Skin epidermis (tissue), 12 donors: ENCODE measurements around the gene FBXW8.

Source experiments
- H3K27ac ChIP-seq, 21 experiments: fragments of 200-600 bp; sonication (generic) in 11 of 21; one replicate each; pipeline ENCODE4 v1.5.0; 2020; ENCODE audit warnings: mild to moderate bottlenecking in 3 of 21, inconsistent platforms in 2 of 21, moderate library complexity in 2 of 21
- H3K4me3 ChIP-seq, 7 experiments: fragments of 200-600 bp; sonication (generic) in 2 of 7; one replicate each; pipeline ENCODE4 v1.5.0; 2020; ENCODE audit warnings: inconsistent platforms in 2 of 7, mild to moderate bottlenecking in 2 of 7, moderate library complexity in 1 of 7

FBXW8 gene

GRCh38 chr12:117030187-117030900 lies 119.6 kb downstream of the FBXW8 start:
- Histone ChIP-seq H3K4me3 (no peak overlapping the region), H3K27ac (no peak overlapping the region)

- Histone ChIP-seq H3K27ac (no peak overlapping the region), H3K4me3 (no peak overlapping the region)
These were observed 121.3 kb downstream of the FBXW8 start for GRCh38 chr12:117031843-117032592.

DNA sequence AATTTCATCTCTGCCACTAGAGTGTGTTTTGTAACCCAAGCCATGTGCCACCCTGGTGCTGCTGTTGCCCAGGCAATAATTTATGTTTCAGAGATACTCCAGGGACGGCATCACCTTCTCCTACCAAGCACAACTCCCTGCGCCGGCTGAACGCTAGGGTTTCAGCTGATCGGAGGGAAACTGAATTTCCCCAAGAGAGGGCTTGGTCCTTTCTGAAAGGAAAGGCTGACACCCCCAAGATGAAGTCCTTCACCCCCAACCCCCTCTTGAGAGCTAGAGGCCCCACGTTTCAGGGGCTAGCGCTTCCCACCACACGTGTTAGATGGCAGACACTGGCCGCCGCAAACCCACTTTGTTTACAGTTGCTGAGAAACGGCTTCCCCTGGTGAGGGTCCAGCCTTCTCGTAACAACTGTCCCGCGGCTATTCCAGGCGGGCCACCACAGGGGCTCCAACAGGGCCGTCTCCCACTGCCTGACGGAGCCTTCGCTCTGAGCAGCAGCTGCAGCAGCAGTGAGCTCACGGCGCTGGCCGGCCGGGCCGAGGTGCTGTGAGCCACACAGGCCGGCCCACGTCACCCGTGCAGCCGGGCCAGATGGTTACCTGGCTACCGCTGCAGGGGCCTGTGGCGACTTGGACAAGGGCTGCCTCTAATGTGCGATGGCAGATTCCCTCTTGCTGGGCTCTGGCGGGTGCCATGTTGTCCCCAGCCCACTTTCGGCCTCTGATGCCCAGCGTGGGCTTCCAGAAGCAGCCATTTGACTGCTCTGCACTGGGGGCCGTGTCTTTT lies 122.0 kb downstream of the FBXW8 start:
- H3K4me3 ChIP-seq = no peak overlapping the region
- no peak overlapping the region for H3K27ac ChIP-seq

- Histone ChIP-seq H3K4me3 (no peak overlapping the region), H3K27ac (no peak overlapping the region)
These were observed 122.9 kb downstream of the FBXW8 start for GRCh38 chr12:117033382-117034221.

GRCh38 chr12:117034249-117034648 lies 123.5 kb downstream of the FBXW8 start:
- Histone ChIP-seq H3K27ac (no peak overlapping the region), H3K4me3 (no peak overlapping the region)

DNA sequence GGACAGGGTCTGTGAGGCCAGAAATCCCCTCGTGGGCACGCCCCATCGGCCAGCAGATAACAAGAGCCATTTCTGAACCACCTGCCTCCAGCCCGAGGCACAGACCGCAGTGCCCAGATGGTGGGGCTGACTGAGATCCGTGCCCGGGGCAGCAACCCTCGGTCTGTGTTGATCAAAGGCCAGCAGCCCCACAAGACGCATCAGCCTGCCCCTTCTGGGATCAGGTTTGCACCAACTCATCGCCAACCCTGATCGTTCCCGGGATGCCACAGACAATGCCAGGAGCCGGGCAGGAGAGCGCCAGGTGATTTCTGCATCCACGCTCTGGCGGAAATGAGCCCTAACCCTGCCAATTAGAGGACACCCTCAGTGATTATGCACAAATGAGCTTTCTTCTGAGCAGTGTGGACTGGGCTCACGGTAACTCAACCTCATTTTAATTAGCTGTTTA lies 124.0 kb downstream of the FBXW8 start:
- no peak overlapping the region for H3K27ac ChIP-seq

DNA sequence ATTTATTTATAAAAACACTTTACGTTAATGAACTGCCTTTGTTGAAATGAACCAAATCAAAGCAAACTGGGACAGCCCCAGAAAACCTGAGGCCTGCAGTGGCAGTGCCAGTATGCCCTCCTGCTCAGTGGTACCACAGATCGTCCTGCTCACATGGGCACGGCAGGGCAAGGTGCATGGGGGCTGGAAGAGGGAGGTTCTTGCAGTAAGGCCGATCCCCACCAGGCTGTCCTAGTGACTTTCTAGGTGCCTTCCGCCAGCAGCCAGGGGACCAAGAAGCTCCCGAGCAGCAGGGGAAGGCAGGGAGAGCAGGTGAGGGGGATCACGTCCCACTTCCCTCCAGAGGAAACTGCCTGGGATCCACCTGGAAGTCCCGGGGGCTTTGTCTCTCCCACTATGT lies 124.5 kb downstream of the FBXW8 start:
- Histone ChIP-seq H3K4me3 (no peak overlapping the region), H3K27ac (no peak overlapping the region)

More for the DNA sequence above, 124.0 kb downstream of the FBXW8 start:
- no peak overlapping the region for H3K4me3 ChIP-seq

DNA sequence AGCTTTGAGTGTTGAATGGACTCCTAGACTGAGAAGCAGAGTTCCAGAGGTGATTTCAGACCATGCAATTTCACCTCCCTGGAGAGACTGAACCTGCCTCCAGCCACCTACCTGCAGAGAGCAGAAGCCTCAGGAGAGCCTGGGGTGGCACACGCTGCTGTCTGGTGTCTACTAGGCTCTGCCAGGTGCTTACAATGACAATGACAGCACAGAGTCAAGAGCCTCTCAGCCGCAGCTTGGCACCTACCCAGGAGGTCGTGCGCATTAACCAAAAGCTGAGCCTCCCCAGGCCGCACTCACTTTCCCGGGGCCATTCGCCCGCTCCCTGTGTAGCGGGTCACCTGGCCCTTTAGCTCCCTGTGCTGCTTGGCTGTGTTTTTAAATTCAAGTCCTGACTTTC lies 125.3 kb downstream of the FBXW8 start:
- Histone ChIP-seq H3K4me3 (no peak overlapping the region), H3K27ac (no peak overlapping the region)

DNA sequence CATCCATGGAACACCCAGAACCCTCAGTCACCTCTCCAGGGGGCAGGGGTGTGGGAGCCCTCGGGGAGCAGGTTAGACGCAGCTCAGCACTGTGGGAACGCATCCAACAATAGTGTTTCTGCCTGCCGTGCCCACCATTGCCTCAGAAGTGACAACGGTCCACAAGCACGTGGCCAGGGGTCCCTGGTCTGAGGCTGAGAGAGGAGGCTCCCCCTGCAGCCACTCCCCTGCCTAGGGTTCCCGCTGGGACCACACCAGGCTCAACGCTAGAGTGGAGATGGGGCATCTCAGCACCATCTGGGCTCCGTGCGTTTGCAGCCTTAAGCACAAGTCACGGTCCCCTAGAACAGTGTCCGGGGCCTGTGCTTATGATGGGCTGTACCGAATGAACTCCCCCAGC lies 125.8 kb downstream of the FBXW8 start:
- H3K4me3 ChIP-seq = no peak overlapping the region
- H3K27ac ChIP-seq = no peak overlapping the region

DNA sequence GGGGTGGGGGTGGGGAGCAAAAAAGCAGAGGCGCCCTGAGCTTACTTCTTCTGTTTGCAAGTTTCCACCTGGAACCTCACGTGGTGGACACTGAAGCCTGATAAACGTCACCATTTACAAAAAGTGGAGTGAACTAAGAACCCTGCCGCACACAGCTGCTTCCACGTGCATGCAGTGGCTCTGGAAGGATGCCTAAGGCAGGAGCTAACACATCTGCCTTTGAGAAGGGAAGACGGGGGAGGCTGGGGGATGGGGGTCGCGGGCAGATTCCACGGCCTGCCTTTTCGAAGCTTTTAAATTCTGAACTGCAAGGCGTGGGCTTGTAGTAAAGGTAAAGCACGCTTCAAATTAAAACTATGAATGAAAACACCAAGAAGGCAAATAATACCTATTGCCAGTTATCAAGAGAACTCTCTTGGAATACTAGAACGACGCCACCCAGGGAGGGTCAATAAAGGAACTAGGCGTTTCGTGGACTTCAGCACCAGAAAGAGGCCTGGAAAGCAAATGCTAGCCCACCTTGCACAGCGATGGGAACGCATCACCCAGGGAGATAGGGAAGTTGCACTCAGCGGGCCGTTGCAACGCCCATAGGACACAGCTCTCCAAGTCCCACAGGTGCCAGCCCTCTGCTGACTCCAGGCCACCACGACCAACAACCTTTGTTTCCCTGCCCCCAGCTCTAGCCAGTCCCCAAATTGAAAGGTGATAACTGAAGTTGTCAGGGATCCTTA lies 126.7 kb downstream of the FBXW8 start:
- H3K27ac ChIP-seq = no peak overlapping the region
- no peak overlapping the region for H3K4me3 ChIP-seq

- no peak overlapping the region for H3K4me3 ChIP-seq
- no peak overlapping the region for H3K27ac ChIP-seq
These were observed 127.4 kb downstream of the FBXW8 start for GRCh38 chr12:117038023-117038680.

DNA sequence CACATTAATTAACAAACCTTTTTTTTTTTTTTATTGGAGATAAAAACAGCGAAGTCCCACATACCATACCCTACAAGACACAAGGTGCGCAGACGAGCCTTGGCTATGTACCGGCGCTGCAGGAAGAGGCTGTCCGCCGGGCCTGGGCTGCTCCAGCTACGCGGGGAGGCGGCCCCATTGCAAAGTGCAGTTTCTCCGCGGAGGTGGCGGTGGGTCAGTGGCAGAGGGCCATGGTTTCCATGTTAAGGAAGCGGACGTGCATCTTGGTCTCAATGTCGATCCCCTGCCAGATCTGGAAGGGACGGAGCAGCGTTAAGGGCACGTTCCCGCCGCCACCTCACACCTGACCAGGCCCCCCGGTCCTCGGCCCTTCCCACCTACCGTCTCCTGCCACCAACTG lies 128.2 kb downstream of the FBXW8 start:
- no peak overlapping the region for H3K4me3 ChIP-seq
- no peak overlapping the region for H3K27ac ChIP-seq

- Histone ChIP-seq H3K4me3 (no peak overlapping the region), H3K27ac (no peak overlapping the region)
These were observed 129.2 kb downstream of the FBXW8 start for GRCh38 chr12:117039891-117040309.

- H3K4me3 ChIP-seq = no peak overlapping the region
These were observed 129.7 kb downstream of the FBXW8 start for GRCh38 chr12:117040496-117040895.

DNA sequence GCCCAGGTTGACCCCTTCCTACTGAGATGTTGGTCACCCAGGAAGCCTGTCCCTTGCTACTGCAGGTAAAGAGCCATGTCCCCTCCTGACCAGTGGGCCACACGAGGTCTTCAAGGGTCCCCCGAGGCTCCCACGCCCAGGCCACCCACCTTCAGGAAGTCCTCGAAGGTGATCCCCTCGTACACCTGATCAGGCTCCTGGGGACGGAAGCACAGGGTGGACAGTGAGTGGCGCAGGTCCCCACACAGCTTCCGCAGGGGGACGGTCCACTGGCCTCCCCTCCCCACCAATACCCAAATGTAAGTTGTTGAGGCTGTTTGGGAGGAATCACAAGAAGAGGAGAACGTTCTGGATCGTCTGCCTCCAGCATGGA lies 131.0 kb downstream of the FBXW8 start:
- no peak overlapping the region for H3K27ac ChIP-seq
- no peak overlapping the region for H3K4me3 ChIP-seq

More at GRCh38 chr12:117040496-117040895, 129.7 kb downstream of the FBXW8 start:
- H3K27ac ChIP-seq = no peak overlapping the region

DNA sequence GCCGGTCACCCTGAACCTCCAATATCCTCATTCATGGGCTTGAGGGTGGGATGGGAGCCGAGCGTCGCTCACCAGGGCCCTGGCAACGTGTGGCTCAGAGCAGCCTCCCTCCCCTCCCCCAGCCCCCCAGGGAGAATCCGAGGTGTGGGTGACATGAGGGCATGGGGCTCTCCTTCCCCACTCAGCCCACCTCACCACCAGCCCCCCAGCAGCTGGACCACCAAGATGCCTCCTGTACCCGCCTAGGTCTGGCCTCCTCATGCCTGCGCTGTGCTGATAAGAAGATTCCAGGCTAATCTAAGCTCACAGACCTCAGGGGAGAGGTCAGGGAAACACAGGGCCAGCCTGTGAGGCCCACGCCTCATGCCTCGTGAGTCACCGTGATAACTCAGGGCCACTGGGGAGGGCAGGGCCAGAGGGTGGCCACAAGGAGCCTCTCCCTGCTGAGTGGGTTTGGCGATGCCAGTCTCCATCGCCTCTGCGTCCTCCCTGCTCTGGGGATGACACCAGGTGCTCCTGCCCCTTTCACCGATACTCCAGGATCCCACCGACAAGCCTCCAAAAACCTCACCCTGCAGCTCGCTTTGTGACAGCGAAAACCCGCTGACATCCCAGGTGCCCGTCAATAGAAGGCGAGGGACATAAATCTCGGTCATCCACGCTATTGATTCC lies 131.6 kb downstream of the FBXW8 start:
- H3K27ac ChIP-seq = no peak overlapping the region
- H3K4me3 ChIP-seq = no peak overlapping the region

DNA sequence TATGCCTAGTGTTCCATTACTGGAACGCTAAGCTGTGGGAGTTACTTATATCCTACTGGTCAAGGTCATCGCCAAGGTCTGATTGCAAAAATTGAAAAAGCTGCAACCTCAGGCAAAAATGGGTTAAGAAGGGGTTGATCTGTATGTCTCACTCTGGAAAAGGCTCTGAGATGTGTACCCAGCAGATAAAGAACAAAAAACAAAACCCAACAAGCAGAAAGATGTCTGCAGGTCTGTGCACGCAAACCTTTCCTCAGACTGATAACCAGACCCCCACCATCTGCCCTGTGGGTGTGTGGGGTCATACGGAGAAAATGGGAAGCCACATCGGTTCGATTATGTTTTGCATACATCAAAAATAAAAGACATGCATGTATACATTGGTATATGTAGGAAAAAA lies 132.1 kb downstream of the FBXW8 start:
- H3K27ac ChIP-seq = no peak overlapping the region
- H3K4me3 ChIP-seq = no peak overlapping the region

GRCh38 chr12:117044311-117044710 lies 133.6 kb downstream of the FBXW8 start:
- no peak overlapping the region for H3K27ac ChIP-seq
- no peak overlapping the region for H3K4me3 ChIP-seq
